Activated CD4-positive, alpha-beta memory T cell treated with anti-CD3 and anti-CD28 coated beads, Interleukin-2, amount 10 ng/mL, durations not matched to agents 7 days and 5 days (primary cell): ENCODE results near the gene TRIM34. TPM values are rescaled to one million over a fixed set of nuclear protein-coding genes. Genes with fewer than 3 reads are reported as not detected.
"Not testable (repeated sequence)": the region's sequence is repeated elsewhere in the genome, so short reads cannot be mapped to it uniquely, and the experiment has no call there.

ENCODE experiments used
- CTCF ChIA-PET: fragments of 350-600 bp; sonication (Branson Sonifier 250); formaldehyde crosslinking; loops from one replicate; lab custom pipeline; 2021; ENCODE audit warnings: antibody characterized with exemption, inconsistent platforms; lab: Charles Lee
- POLR2A ChIA-PET: fragments of 350-600 bp; sonication (Branson Sonifier 250); formaldehyde crosslinking; loops from one replicate; lab custom pipeline; 2021; ENCODE audit warnings: antibody characterized with exemption; lab: Charles Lee
- DNase-seq: peaks from one replicate; pipeline ENCODE4 v3.0.0-alpha.2; 2020
- H3K27ac Mint-ChIP-seq: one replicate; pipeline ENCODE4 v1.8.0; 2021; ENCODE audit warnings: mild to moderate bottlenecking, mixed read lengths
- H3K27me3 Mint-ChIP-seq: one replicate; pipeline ENCODE4 v1.8.0; 2021; ENCODE audit warnings: mixed read lengths
- H3K36me3 Mint-ChIP-seq: one replicate; pipeline ENCODE4 v1.8.0; 2021; ENCODE audit warnings: low read depth, mixed read lengths
- H3K4me1 Mint-ChIP-seq: one replicate; pipeline ENCODE4 v1.8.0; 2021; ENCODE audit warnings: mixed read lengths
- H3K4me3 Mint-ChIP-seq: one replicate; pipeline ENCODE4 v1.8.0; 2021; ENCODE audit warnings: mild to moderate bottlenecking, mixed read lengths
- H3K9me3 Mint-ChIP-seq: one replicate; pipeline ENCODE4 v1.8.0; 2021; ENCODE audit warnings: mixed read lengths
- total RNA-seq, 2 experiments: library from RNA; stranded (reverse); gene quantifications; one replicate each; pipeline ENCODE4 v1.2.3, GENCODE V29; 2021

TRIM34 gene
- 10 to 100 TPM; 18.2 to 19.8 TPM for total RNA-seq

GRCh38 chr11:5624489-5625279 lies at the start of gene TRIM34:
TSS of gene TRIM34 (plus strand) at chr11:5625001. CDS start at chr11:5632332, 7,331 bp downstream.
- CTCF ChIA-PET = interaction anchor here (1.0 to 1.2 kb wide), 2 partner anchors 60 to 765 kb away, joined by 3 to 6 read pairs; partner anchors contain the start of genes SMPD1 and TRIM5
- POLR2A ChIA-PET = interaction anchor here (1.3 to 4.2 kb wide), 5 partner anchors 11 to 71 kb away, joined by 3 to 25 read pairs (median 4); partner anchors contain the start of genes TRIM22 and TRIM5
- Mint-ChIP-seq H3K4me3 (peak within 1 kb of the TSS; percentile 90), H3K27me3 (no peaks in the 10 kb centered on the region), H3K9me3 (peaks cover 3% of the 10 kb centered on the region), H3K4me1 (peaks cover 48% of the 10 kb centered on the region), H3K36me3 (peaks cover 23% of the 10 kb centered on the region), H3K27ac (peak within 1 kb of the TSS; percentile 89)
- DNase-seq = peak; percentile 72

- H3K4me3 Mint-ChIP-seq = no peak overlapping the region
- no peak for DNase-seq
- H3K9me3 Mint-ChIP-seq = no peaks in the 10 kb centered on the region
- no peak overlapping the region for H3K27ac Mint-ChIP-seq
- ChIA-PET POLR2A (no interaction called here), CTCF (no interaction called here)
- peaks cover 3% of the 10 kb centered on the region for H3K4me1 Mint-ChIP-seq
- H3K27me3 Mint-ChIP-seq = no peaks in the 10 kb centered on the region
- H3K36me3 Mint-ChIP-seq = no peaks in the 10 kb centered on the region
Observed at GRCh38 chr11:5575152-5575551, 49.6 kb upstream of the TRIM34 start.

GRCh38 chr11:5577101-5577500 lies 47.7 kb upstream of the TRIM34 start:
- CTCF ChIA-PET = no interaction called here
- DNase-seq = no peak

GRCh38 chr11:5580577-5580976 lies 44.2 kb upstream of the TRIM34 start, which contains the start of gene OR52B6:
TSS of gene OR52B6 (plus strand) at chr11:5580877. CDS start at chr11:5580877, 0 bp downstream.
- Mint-ChIP-seq H3K4me1 (no peaks in the 10 kb centered on the region), H3K9me3 (no peaks in the 10 kb centered on the region), H3K27ac (no peak within 1 kb of the TSS), H3K36me3 (no peaks in the 10 kb centered on the region), H3K4me3 (no peak within 1 kb of the TSS), H3K27me3 (no peaks in the 10 kb centered on the region)
- CTCF ChIA-PET = no interaction called here
- no peak for DNase-seq
- POLR2A ChIA-PET = no interaction called here

More at GRCh38 chr11:5577101-5577500, 47.7 kb upstream of the TRIM34 start:
- POLR2A ChIA-PET = no interaction called here
- no peak overlapping the region for H3K27ac Mint-ChIP-seq
- no peaks in the 10 kb centered on the region for H3K27me3 Mint-ChIP-seq
- no peaks in the 10 kb centered on the region for H3K9me3 Mint-ChIP-seq
- H3K4me1 Mint-ChIP-seq = no peaks in the 10 kb centered on the region
- H3K4me3 Mint-ChIP-seq = no peak overlapping the region
- H3K36me3 Mint-ChIP-seq = no peaks in the 10 kb centered on the region

- no peak for DNase-seq
- ChIA-PET CTCF (no interaction called here), POLR2A (no interaction called here)
- Mint-ChIP-seq H3K4me3 (no peak overlapping the region), H3K27me3 (no peaks in the 10 kb centered on the region), H3K4me1 (no peaks in the 10 kb centered on the region), H3K36me3 (no peaks in the 10 kb centered on the region), H3K9me3 (no peaks in the 10 kb centered on the region), H3K27ac (no peak overlapping the region)
Observed at GRCh38 chr11:5581014-5581413, 43.8 kb upstream of the TRIM34 start.

- H3K9me3 Mint-ChIP-seq, CTCF ChIA-PET, H3K27me3 Mint-ChIP-seq, DNase-seq, H3K4me3 Mint-ChIP-seq, H3K4me1 Mint-ChIP-seq, H3K27ac Mint-ChIP-seq, H3K36me3 Mint-ChIP-seq, POLR2A ChIA-PET: not testable (repeated sequence)
Observed at GRCh38 chr11:5584458-5584857, 40.3 kb upstream of the TRIM34 start.

GRCh38 chr11:5589906-5590305 lies 34.9 kb upstream of the TRIM34 start:
- POLR2A ChIA-PET, H3K27me3 Mint-ChIP-seq, H3K36me3 Mint-ChIP-seq, H3K4me1 Mint-ChIP-seq, H3K9me3 Mint-ChIP-seq, H3K27ac Mint-ChIP-seq, CTCF ChIA-PET, H3K4me3 Mint-ChIP-seq, DNase-seq: not testable (repeated sequence)

GRCh38 chr11:5591613-5592012 lies 33.2 kb upstream of the TRIM34 start:
- Mint-ChIP-seq H3K4me1 (peaks cover 3% of the 10 kb centered on the region), H3K27ac (no peak overlapping the region), H3K36me3 (no peaks in the 10 kb centered on the region), H3K9me3 (peaks cover 2% of the 10 kb centered on the region), H3K4me3 (no peak overlapping the region), H3K27me3 (peaks cover 3% of the 10 kb centered on the region)
- CTCF ChIA-PET = interaction anchor here (1.3 kb wide), 2 partner anchors 9 to 14 kb away, joined by 3 to 4 read pairs; no protein-coding TSS in a partner anchor
- no peak for DNase-seq
- POLR2A ChIA-PET = no interaction called here

GRCh38 chr11:5592615-5593014 lies 32.2 kb upstream of the TRIM34 start:
- Mint-ChIP-seq H3K4me1 (peaks cover 7% of the 10 kb centered on the region), H3K27ac (no peak overlapping the region), H3K9me3 (peaks cover 2% of the 10 kb centered on the region), H3K36me3 (no peaks in the 10 kb centered on the region), H3K27me3 (peaks cover 2% of the 10 kb centered on the region), H3K4me3 (no peak overlapping the region)
- ChIA-PET POLR2A (interaction anchor here (0.7 kb wide), 1 partner anchor 97 kb away, joined by 3 read pairs; the partner anchor contains the start of gene TRIM22), CTCF (interaction anchor here (0.7 to 1.3 kb wide), 3 partner anchors 8 to 230 kb away, joined by 3 to 4 read pairs (median 3); no protein-coding TSS in a partner anchor)
- DNase-seq = no peak

- Mint-ChIP-seq H3K4me3 (no peak overlapping the region), H3K27me3 (peaks cover 2% of the 10 kb centered on the region), H3K36me3 (no peaks in the 10 kb centered on the region), H3K27ac (no peak overlapping the region), H3K4me1 (peaks cover 7% of the 10 kb centered on the region), H3K9me3 (peaks cover 2% of the 10 kb centered on the region)
- ChIA-PET CTCF (no interaction called here), POLR2A (no interaction called here)
- no peak for DNase-seq
Observed at GRCh38 chr11:5593146-5593545, 31.7 kb upstream of the TRIM34 start.

GRCh38 chr11:5596607-5597201 lies 28.1 kb upstream of the TRIM34 start, which contains the start of gene TRIM6:
TSS of gene TRIM6 (plus strand) at chr11:5596637. CDS start at chr11:5596898, 261 bp downstream.
- peaks cover 2% of the 10 kb centered on the region for H3K27me3 Mint-ChIP-seq
- H3K9me3 Mint-ChIP-seq = no peaks in the 10 kb centered on the region
- H3K27ac Mint-ChIP-seq = no peak within 1 kb of the TSS
- H3K4me3 Mint-ChIP-seq = peak within 1 kb of the TSS; percentile 65
- no peaks in the 10 kb centered on the region for H3K36me3 Mint-ChIP-seq
- CTCF ChIA-PET = interaction anchor here (1.3 to 2.0 kb wide), 2 partner anchors 8 to 211 kb away, joined by 3 to 4 read pairs; no protein-coding TSS in a partner anchor
- POLR2A ChIA-PET = interaction anchor here (1.6 kb wide), 1 partner anchor 214 kb away, joined by 3 read pairs; no protein-coding TSS in a partner anchor
- peaks cover 7% of the 10 kb centered on the region for H3K4me1 Mint-ChIP-seq
- peak; percentile 19 for DNase-seq

GRCh38 chr11:5597953-5598352 lies 26.8 kb upstream of the TRIM34 start:
- DNase-seq = no peak
- no peak overlapping the region for H3K27ac Mint-ChIP-seq
- H3K4me3 Mint-ChIP-seq = no peak overlapping the region
- peaks cover 7% of the 10 kb centered on the region for H3K4me1 Mint-ChIP-seq
- POLR2A ChIA-PET = no interaction called here
- H3K9me3 Mint-ChIP-seq = no peaks in the 10 kb centered on the region
- H3K27me3 Mint-ChIP-seq = peaks cover 2% of the 10 kb centered on the region
- CTCF ChIA-PET = interaction anchor here (1.3 to 2.0 kb wide), 3 partner anchors 9 to 209 kb away, joined by 3 to 4 read pairs (median 4); no protein-coding TSS in a partner anchor
- no peaks in the 10 kb centered on the region for H3K36me3 Mint-ChIP-seq

- CTCF ChIA-PET = interaction anchor here (0.8 to 2.3 kb wide), 10 partner anchors 8 to 290 kb away, joined by 3 to 7 read pairs (median 4); no protein-coding TSS in a partner anchor
- Mint-ChIP-seq H3K27ac (no peak overlapping the region), H3K36me3 (no peaks in the 10 kb centered on the region), H3K4me3 (no peak overlapping the region), H3K27me3 (peaks cover 2% of the 10 kb centered on the region), H3K9me3 (no peaks in the 10 kb centered on the region), H3K4me1 (peaks cover 7% of the 10 kb centered on the region)
- POLR2A ChIA-PET = no interaction called here
- peak; percentile 64 for DNase-seq
Observed at GRCh38 chr11:5600374-5600851, 24.4 kb upstream of the TRIM34 start.
